ENCODE results near the gene OPCML.

DNA sequence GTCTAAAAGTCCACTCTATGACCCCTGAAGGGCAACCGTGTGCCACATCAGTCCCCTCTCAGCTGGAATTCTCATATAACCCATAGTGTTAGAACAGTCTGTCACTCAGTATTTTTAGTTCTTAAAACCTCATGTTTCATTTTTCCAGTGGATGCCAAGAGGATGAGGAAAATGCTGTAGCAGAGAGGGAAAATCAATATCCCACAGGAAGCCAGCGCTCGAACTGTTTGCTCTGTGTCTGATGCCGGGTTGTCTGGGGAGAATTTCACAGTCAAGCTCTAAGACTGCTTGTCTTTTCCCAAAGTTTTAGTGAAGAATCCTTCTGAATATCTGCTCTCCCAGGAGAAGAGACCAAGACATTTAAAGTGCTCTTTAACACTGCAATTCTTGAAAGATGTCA lies 360.9 kb downstream of the OPCML start:
- no peak for TF ChIP-seq POLR2A (IDR thresholded peaks at IDR 0.05)
- TF ChIP-seq, protein P1, sequence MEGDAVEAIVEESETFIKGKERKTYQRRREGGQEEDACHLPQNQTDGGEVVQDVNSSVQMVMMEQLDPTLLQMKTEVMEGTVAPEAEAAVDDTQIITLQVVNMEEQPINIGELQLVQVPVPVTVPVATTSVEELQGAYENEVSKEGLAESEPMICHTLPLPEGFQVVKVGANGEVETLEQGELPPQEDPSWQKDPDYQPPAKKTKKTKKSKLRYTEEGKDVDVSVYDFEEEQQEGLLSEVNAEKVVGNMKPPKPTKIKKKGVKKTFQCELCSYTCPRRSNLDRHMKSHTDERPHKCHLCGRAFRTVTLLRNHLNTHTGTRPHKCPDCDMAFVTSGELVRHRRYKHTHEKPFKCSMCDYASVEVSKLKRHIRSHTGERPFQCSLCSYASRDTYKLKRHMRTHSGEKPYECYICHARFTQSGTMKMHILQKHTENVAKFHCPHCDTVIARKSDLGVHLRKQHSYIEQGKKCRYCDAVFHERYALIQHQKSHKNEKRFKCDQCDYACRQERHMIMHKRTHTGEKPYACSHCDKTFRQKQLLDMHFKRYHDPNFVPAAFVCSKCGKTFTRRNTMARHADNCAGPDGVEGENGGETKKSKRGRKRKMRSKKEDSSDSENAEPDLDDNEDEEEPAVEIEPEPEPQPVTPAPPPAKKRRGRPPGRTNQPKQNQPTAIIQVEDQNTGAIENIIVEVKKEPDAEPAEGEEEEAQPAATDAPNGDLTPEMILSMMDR (IDR thresholded peaks at IDR 0.05), result no peak

All from lower leg skin (tissue), 3 donors.